SK-N-SH treated with all-trans-retinoic acid at 6 μM for 48 hours (cell line): Measurements from ENCODE around the gene AADAC.

Experiments
- ARNTL ChIP-seq: fragments of 450-650 bp; formaldehyde crosslinking; IDR thresholded peaks from 2 replicates; pipeline ENCODE4 v1.5.0; 2020; ENCODE audit warnings: low read depth, mild to moderate bottlenecking, moderate library complexity, borderline replicate concordance
- CSDC2 ChIP-seq: fragments of 250-450 bp; sonication (Bioruptor Pico); IDR thresholded peaks from 2 replicates; pipeline ENCODE4 v1.5.0; 2020; ENCODE audit warnings: mild to moderate bottlenecking, moderate library complexity
- ISL1 ChIP-seq: fragments of 250-450 bp; sonication (Bioruptor Pico); IDR thresholded peaks from 2 replicates; pipeline ENCODE4 v2.1.2; 2022; ENCODE audit warnings: mild to moderate bottlenecking, moderate library complexity
- OSR1 ChIP-seq: fragments of 250-450 bp; sonication (Bioruptor Pico); IDR thresholded peaks from 2 replicates; pipeline ENCODE4 v1.8.0; 2022; ENCODE audit warnings: moderate library complexity, mild to moderate bottlenecking, inconsistent platforms
- RARB ChIP-seq: fragments of 250-450 bp; sonication (Bioruptor Pico); IDR thresholded peaks from 2 replicates; pipeline ENCODE4 v1.8.0; 2021; ENCODE audit warnings: mild to moderate bottlenecking, moderate library complexity
- TCF4 ChIP-seq: fragments of 250-450 bp; sonication (Bioruptor Pico); IDR thresholded peaks from 2 replicates; pipeline ENCODE4 v1.8.0; 2021; ENCODE audit warnings: mild to moderate bottlenecking, moderate library complexity, borderline replicate concordance
- ZFP3 ChIP-seq: fragments of 250-450 bp; sonication (Bioruptor Pico); IDR thresholded peaks from 2 replicates; pipeline ENCODE4 v1.5.0; 2020; ENCODE audit warnings: mild to moderate bottlenecking, moderate library complexity
- ZFP30 ChIP-seq: fragments of 450-650 bp; formaldehyde crosslinking; IDR thresholded peaks from 2 replicates; pipeline ENCODE4 v1.5.0; 2022; ENCODE audit warnings: mild to moderate bottlenecking, moderate library complexity
- ZNF70 ChIP-seq: fragments of 450-650 bp; formaldehyde crosslinking; IDR thresholded peaks from 2 replicates; pipeline ENCODE4 v1.5.0; 2020; ENCODE audit warnings: mild to moderate bottlenecking, moderate library complexity
- TF ChIP-seq, protein P1 (sequence below): fragments of 250-450 bp; sonication (Bioruptor Pico); IDR thresholded peaks from 2 replicates; pipeline ENCODE4 v1.5.0; 2020; ENCODE audit warnings: mild to moderate bottlenecking, moderate library complexity
- TF ChIP-seq, protein P2 (sequence below): fragments of 250-450 bp; sonication (Bioruptor Pico); IDR thresholded peaks from 2 replicates; pipeline ENCODE4 v1.5.1; 2020; ENCODE audit warnings: low read depth, mild to moderate bottlenecking, moderate library complexity
- TF ChIP-seq, protein P3 (sequence below): fragments of 250-450 bp; sonication (Bioruptor Pico); IDR thresholded peaks from 2 replicates; pipeline ENCODE4 v1.8.0; 2021; ENCODE audit warnings: low read depth, mild to moderate bottlenecking, moderate library complexity, borderline replicate concordance

DNA sequence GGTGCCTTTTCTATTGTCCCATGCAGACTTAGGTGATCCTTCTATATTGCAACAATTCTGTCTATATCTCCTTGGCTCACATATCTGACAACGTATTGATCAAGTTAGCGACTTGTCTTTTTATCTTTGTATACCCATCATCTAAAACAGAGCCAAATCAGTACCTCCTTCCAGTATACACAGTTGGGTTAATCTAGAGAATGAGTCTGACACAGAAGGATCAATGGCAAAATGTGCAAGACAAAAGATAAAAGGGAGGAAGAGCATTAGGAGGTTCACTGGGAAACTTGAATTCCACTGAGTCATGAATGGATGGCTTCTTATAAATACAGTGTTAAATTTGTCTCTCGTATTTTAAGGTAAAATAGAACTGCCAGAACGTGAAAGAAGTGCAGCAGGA, 6.0 kb downstream of the AADAC start:
- TF ChIP-seq ZNF70 (CRISPR knock-in tag) (no peak), ISL1 (no peak), ZFP3 (no peak), OSR1 (CRISPR knock-in tag) (no peak), RARB (no peak), ARNTL (CRISPR knock-in tag) (no peak), TCF4 (CRISPR knock-in tag) (no peak), CSDC2 (CRISPR knock-in tag) (no peak), ZFP30 (CRISPR knock-in tag) (no peak)
- TF ChIP-seq, protein P1, sequence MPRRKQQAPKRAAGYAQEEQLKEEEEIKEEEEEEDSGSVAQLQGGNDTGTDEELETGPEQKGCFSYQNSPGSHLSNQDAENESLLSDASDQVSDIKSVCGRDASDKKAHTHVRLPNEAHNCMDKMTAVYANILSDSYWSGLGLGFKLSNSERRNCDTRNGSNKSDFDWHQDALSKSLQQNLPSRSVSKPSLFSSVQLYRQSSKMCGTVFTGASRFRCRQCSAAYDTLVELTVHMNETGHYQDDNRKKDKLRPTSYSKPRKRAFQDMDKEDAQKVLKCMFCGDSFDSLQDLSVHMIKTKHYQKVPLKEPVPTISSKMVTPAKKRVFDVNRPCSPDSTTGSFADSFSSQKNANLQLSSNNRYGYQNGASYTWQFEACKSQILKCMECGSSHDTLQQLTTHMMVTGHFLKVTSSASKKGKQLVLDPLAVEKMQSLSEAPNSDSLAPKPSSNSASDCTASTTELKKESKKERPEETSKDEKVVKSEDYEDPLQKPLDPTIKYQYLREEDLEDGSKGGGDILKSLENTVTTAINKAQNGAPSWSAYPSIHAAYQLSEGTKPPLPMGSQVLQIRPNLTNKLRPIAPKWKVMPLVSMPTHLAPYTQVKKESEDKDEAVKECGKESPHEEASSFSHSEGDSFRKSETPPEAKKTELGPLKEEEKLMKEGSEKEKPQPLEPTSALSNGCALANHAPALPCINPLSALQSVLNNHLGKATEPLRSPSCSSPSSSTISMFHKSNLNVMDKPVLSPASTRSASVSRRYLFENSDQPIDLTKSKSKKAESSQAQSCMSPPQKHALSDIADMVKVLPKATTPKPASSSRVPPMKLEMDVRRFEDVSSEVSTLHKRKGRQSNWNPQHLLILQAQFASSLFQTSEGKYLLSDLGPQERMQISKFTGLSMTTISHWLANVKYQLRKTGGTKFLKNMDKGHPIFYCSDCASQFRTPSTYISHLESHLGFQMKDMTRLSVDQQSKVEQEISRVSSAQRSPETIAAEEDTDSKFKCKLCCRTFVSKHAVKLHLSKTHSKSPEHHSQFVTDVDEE (CRISPR knock-in tag): no peak
- TF ChIP-seq, protein P2, sequence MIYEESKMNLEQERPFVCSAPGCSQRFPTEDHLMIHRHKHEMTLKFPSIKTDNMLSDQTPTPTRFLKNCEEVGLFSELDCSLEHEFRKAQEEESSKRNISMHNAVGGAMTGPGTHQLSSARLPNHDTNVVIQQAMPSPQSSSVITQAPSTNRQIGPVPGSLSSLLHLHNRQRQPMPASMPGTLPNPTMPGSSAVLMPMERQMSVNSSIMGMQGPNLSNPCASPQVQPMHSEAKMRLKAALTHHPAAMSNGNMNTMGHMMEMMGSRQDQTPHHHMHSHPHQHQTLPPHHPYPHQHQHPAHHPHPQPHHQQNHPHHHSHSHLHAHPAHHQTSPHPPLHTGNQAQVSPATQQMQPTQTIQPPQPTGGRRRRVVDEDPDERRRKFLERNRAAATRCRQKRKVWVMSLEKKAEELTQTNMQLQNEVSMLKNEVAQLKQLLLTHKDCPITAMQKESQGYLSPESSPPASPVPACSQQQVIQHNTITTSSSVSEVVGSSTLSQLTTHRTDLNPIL (CRISPR knock-in tag): no peak
- TF ChIP-seq, protein P3, sequence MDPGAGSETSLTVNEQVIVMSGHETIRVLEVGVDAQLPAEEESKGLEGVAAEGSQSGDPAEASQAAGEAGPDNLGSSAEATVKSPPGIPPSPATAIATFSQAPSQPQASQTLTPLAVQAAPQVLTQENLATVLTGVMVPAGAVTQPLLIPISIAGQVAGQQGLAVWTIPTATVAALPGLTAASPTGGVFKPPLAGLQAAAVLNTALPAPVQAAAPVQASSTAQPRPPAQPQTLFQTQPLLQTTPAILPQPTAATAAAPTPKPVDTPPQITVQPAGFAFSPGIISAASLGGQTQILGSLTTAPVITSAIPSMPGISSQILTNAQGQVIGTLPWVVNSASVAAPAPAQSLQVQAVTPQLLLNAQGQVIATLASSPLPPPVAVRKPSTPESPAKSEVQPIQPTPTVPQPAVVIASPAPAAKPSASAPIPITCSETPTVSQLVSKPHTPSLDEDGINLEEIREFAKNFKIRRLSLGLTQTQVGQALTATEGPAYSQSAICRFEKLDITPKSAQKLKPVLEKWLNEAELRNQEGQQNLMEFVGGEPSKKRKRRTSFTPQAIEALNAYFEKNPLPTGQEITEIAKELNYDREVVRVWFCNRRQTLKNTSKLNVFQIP (CRISPR knock-in tag): no peak
